IPS-NIHi7 (cell line): Measurements from ENCODE around the gene PSMB10.

ENCODE experiments used
- DNase-seq: peaks from one replicate; pipeline ENCODE4 v3.0.0; 2012; ENCODE audit warnings: mixed read lengths; ENCODE audit errors: extremely low spot score

The PSMB10 gene

DNA sequence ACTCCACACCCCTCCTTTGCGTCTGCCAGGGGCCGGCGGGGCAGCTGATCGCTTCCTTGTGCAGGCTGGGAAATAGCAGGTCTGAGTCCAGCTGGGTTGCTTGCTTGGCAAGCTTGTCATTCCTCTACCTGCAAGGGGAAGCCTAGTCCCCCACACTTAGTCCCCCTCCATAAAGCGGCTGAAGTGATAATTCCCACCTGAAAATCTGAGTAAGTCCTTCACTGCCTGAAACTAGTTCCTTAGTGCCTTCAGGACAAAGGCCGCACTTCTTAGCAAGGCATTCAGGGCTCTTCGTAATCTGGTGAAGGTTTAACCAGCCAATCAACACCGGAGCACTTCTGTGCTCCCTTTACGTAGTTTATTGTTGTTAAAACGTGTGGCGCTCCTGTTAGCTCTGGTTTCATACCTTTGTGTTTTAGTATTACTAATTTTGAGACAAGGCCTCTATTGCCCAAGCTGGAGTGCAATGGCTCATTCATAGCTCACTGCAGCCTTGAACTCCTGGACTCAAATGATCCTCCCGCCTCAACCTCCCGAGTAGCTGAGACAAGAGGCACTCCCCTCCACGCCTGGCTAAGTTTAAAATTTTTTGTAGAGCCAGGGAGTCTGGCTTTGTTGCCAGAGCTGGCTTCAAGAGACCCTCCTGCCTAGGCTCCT lies 42.8 kb downstream of the PSMB10 start:
- peak; percentile 51 for DNase-seq

DNA sequence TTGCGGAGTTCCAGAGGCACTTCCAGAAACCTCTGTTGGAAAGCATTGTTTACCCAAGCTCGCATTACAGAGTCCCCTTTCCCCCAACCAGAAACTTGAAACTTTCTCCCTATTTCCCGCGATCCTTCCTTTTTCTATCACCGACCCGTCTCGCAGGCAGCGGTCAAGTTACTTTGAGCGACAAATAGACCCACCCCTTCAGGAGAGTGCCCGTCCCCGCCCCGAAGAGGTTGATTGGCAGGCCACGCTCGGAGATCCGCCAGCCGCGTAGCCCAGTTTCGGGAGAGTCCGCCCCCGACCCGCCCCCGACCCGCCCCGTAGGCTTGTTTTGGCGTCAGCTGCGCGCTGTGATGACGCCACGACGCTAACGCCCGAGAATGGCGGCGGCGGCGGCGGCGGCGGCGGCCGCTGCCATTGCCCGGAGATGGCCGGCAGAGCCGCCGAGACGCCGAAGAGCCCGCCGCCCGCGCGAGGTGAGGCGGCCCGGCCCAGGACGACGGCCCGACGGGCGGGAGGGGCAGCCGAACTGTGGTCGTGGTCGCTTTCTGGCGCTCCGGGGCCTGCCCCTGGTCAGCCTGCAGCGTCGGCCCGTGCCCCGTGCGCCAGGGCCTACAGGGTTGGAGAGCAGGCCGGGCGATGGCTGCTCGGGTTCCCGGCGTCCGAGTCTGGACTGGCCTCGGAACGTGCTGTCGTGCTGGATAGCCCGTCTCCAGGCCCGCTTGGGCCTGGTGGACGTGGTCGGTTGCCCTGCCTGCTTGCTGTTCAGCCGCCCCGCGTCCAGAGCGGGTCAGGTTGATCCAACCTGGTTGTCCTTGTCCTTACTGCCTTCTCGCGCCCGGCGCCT lies 43.5 kb downstream of the PSMB10 start, which contains the start of gene PSKH1:
Gene PSKH1, plus strand, starts transcription at position 356 of the 844 bp plus-strand sequence. CDS start 15,496 bp downstream, outside the sequence.
- peak; percentile 100 for DNase-seq

DNA sequence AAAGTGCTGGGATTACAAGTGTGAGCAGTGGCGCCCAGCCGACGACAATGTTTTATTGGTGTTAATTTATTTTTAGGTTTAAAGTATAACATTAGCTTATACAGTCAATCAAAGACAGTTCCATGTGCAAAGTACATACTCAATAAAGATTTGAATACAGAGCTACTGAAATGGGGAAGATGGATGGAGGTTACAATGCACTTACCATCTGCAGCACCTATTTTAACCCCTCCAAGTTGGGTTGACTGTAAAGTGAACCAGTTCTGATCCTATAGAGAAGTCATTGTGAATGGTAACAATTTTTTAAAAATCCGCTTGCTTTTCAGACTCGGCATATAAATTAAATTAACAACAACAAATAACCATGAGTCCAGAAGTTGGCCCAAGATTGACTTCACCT lies 44.3 kb downstream of the PSMB10 start:
- no peak for DNase-seq

DNA sequence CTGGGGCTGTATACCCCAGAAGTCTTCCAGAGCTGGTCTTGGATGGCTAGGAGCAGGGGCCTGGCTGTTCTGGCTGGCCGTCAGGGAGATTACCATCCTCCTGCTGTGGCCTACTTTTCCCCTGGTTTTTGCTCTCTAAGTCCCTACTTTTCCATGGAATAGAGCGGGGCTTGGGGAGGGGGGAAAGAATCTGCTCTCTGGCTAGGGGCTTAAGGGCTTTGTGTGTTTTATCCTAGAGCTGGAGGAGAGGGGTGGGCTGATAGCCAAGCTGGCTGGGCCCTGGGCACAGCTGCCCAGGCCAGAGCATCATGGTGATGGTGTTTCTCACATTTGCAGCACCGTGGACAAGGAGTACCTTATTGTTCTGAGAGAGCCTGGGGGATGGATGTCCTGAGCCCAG lies 48.3 kb downstream of the PSMB10 start:
- DNase-seq = no peak

DNA sequence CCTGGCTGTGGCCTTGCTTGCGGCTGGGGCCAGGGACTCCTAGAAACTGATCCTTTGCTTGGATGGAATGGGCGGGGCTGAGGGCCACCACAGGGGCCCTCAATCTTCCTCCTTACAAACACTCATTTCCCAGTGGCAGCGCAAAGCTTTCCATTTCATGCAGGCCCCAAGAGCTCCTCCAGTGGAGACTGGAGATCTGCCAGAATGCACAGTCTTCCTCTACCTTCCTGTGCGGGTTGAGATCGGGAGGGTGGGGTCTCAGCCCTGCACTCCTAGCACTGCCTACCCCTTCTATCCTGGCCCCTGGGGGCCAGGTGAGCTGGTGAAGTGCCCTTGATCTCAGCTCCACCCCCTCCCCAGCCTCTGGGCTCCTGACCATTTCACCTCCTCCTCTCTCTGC lies 50.3 kb downstream of the PSMB10 start:
- no peak for DNase-seq

DNA sequence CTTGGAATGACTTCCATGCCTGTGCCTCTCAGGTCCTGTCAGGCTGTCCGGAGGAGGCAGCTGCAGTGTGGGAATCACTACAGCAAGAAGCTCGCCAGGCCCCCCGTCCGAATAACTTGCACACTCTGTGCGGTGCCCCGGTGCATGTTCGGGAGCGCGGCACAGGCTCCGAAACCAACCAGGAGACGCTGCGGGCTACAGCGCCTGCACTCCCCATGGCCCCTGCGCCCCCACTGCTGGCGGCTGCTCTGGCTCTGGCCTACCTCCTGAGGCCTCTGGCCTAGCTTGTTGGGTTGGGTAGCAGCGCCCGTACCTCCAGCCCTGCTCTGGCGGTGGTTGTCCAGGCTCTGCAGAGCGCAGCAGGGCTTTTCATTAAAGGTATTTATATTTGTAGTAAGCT lies 50.7 kb downstream of the PSMB10 start:
- no peak for DNase-seq

DNA sequence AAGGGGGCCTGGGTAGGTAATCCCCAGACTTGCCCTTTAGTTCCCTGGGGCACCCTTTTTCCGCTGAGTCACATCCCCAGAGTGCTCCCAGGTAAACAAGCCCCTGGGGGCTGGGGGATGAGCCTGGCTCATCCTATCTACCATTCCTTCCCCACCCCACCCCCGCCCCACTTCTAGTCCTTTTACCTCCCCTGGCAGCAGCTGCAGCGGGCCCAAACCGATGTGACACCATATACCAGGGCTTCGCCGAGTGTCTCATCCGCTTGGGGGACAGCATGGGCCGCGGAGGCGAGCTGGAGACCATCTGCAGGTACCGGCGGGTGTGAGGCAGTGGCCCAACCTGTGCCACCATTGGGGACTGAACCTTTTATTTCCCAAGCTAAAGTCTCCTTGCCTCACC lies 51.1 kb downstream of the PSMB10 start:
- no peak for DNase-seq

DNA sequence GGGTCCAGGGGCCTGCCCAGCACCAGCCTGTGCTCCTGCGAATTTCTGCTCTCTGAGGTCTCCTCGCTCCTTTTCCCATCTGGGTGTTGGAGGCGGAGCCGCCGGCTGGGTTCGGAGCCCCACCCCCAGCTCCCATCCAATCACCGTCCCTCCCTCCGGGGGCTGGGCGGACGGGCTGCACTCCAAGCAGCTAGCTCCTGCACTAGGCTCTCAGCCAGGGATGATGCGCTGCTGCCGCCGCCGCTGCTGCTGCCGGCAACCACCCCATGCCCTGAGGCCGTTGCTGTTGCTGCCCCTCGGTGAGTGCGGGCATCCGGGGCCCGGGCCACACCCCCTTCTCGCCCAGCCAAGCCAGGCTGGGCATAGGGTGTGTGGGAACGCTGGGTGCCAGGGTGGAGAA lies 52.0 kb downstream of the PSMB10 start, which contains the start of gene NRN1L:
Gene NRN1L, plus strand, starts transcription at position 202 of the 400 bp plus-strand sequence. Its CDS starts 19 bp downstream, at position 221.
- DNase-seq = peak; percentile 97
